ENCODE measurements around the gene SP6.

The SP6 gene

DNA sequence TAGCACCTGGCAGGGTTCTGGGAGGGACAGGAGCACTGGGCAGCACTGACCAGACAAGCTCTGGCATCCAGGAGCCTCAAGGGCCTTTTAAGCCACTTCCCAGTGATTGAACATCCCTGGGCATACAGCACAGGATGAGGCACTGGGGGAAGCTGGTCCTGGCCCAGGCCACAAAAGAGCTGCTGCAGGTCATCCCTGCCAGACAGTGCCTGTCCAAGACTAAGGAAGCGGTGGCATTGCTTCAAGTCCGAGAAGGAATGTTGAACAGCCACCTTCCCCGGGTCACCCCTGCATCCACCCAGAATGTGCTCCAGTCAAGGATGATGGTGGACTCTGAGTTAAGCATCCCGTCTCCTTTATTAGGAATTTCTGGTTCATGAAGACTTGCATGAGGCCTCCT, 28.2 kb downstream of the SP6 start:
- no peak overlapping the region for H3K4me3 ChIP-seq (ENCODE audit: control insufficient read depth, low read depth, low read length)
- no peak for DNase-seq (ENCODE audit: low read depth)
- TF ChIP-seq, protein P1, sequence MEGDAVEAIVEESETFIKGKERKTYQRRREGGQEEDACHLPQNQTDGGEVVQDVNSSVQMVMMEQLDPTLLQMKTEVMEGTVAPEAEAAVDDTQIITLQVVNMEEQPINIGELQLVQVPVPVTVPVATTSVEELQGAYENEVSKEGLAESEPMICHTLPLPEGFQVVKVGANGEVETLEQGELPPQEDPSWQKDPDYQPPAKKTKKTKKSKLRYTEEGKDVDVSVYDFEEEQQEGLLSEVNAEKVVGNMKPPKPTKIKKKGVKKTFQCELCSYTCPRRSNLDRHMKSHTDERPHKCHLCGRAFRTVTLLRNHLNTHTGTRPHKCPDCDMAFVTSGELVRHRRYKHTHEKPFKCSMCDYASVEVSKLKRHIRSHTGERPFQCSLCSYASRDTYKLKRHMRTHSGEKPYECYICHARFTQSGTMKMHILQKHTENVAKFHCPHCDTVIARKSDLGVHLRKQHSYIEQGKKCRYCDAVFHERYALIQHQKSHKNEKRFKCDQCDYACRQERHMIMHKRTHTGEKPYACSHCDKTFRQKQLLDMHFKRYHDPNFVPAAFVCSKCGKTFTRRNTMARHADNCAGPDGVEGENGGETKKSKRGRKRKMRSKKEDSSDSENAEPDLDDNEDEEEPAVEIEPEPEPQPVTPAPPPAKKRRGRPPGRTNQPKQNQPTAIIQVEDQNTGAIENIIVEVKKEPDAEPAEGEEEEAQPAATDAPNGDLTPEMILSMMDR (IDR thresholded peaks at IDR 0.05; ENCODE audit: control insufficient read depth, insufficient read depth, low read depth, low read length, missing control alignments) = no peak

DNA sequence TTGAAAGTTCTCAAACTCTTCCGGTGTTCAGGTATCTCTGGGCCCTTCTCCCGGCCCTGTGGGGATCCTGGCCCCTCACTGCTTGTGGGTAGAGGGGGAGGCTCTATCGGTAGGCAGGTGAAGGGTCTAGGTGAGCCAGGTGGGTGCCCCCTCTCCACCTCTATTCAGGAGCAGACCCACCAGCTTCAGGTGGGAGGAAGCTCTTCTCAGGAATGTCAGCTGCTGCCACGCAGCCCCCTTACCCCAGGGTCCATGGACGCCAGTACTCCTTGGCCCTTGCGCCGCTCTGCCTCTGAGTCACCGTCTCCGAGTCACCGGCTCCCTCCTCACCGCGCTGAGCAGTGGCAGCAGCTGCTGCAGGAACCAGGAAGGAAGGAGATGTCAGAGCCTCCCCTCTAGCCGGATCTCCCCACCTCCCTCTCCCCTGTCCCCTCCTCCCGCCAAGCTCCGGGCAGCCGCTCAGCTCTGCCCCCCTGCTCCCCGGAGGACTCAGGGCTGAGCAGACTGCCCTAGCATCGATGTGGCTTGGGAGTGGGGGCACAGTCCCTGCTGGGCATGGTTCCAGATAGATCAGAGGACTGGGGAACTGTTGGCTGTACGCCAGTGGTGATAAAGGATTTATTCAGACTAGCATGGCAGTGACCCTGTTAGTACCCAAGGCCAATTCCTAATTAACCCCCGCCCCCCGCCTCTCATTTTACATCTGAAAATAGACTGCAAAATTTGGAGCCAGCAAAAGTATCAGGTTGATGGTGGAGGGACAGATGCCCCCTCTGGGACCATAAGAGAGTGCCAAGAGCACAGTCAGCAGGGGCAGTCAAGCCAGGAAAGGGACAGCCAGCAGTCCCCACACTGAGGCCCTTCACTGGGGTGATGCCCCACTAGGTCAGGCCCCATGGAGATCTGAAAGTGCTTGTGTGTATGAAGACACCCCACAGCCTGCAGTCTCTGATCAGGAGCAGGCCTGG, 29.3 kb downstream of the SP6 start, which contains the start of gene OSBPL7:
Gene OSBPL7 (minus strand): TSS at position 371 of the 968 bp plus-strand sequence. CDS start 1,516 bp downstream, outside the sequence.
- DNase-seq (ENCODE audit: low read depth) = no peak
- H3K4me3 ChIP-seq (ENCODE audit: control insufficient read depth, low read depth, low read length) = peak within 1 kb of the TSS; percentile 81
- TF ChIP-seq, protein P1 (IDR thresholded peaks at IDR 0.05; ENCODE audit: control insufficient read depth, insufficient read depth, low read depth, low read length, missing control alignments) = peak; percentile 5

GRCh38 chr17:47821031-47821423, 29.9 kb downstream of the SP6 start:
- peak overlapping the region; percentile 81 for H3K4me3 ChIP-seq (ENCODE audit: control insufficient read depth, low read depth, low read length)
- no peak for DNase-seq (ENCODE audit: low read depth)
- TF ChIP-seq, protein P1 (IDR thresholded peaks at IDR 0.05; ENCODE audit: control insufficient read depth, insufficient read depth, low read depth, low read length, missing control alignments) = no peak

- no peak for DNase-seq (ENCODE audit: low read depth)
- H3K4me3 ChIP-seq (ENCODE audit: control insufficient read depth, low read depth, low read length) = no peak overlapping the region
- TF ChIP-seq, protein P1 (IDR thresholded peaks at IDR 0.05; ENCODE audit: control insufficient read depth, insufficient read depth, low read depth, low read length, missing control alignments) = no peak
Observed at GRCh38 chr17:47820033-47820789, 30.8 kb downstream of the SP6 start.

DNA sequence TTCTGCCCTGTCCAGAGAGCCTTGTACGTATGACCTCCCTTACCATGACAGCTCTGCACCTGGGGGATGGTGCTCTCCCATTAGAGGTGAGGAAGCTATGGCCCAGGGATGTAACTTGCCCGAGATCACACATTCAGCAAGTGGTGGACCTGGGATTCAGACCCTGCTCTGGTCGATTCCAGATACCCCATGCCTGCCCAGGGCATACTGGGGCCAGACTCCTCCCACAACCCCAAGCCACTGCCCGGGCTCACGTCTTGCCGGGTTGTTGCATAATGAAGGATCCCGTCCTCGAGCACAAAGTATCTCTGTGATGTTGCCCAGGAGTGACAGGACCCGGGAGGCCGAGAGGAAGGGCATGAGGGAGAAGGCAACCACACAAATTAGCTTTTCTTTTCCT, 31.5 kb downstream of the SP6 start:
- TF ChIP-seq, protein P1 (IDR thresholded peaks at IDR 0.05; ENCODE audit: control insufficient read depth, insufficient read depth, low read depth, low read length, missing control alignments) = no peak
- H3K4me3 ChIP-seq (ENCODE audit: control insufficient read depth, low read depth, low read length) = no peak overlapping the region
- DNase-seq (ENCODE audit: low read depth) = no peak

DNA sequence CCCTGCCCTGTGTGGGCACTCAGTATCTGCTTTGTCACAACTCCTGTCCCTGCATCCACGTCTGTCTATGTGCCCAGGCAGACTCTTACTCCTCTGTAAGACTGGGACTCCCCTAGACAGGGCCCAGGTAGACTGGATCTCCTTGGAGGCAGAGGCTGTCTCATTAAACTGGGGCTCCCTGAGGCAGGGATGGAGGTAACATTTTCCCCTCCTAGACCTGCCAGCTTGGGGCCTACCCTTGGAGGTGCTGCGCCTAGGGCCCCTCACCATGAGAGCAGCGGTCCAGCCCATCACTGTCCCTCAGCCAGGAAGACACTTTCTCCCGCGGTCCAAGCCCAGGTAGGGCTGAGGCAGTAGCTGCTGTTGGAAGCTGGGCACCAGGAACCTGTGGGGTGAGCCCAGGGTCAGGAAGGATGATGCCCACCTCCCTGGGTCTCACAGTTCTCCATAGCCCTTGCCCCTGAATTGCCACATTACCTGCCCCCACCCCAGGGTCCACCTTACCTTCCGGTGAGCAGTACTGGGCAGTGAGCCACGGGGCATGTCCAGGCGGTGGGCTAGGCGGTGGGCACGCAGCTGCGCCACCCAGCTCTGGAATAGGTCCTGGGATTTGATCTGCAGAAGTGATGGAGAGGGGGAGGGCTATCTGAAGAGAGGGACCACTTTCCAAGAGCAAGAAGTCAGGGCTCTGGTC, 32.8 kb downstream of the SP6 start:
- DNase-seq (ENCODE audit: low read depth) = no peak
- TF ChIP-seq, protein P1 (IDR thresholded peaks at IDR 0.05; ENCODE audit: control insufficient read depth, insufficient read depth, low read depth, low read length, missing control alignments) = no peak
- H3K4me3 ChIP-seq (ENCODE audit: control insufficient read depth, low read depth, low read length) = no peak overlapping the region
